GM20000 (cell line): ENCODE data around the gene SPATA46.

ENCODE experiments used
- DNase-seq: peaks from one replicate; pipeline ENCODE4 v3.0.0; 2012; ENCODE audit warnings: low spot score
- CTCF ChIP-seq: IDR thresholded peaks from 2 replicates; pipeline ENCODE4 v1.5.1; 2012; ENCODE audit warnings: mild to moderate bottlenecking, control low read depth; ENCODE audit errors: extremely low read depth, missing control alignments

SPATA46 gene

GRCh38 chr1:162351246-162351842, 25.3 kb downstream of the SPATA46 start:
- no peak for DNase-seq
- no peak for TF ChIP-seq CTCF

GRCh38 chr1:162349635-162350330, 26.9 kb downstream of the SPATA46 start:
- TF ChIP-seq CTCF, result no peak
- no peak for DNase-seq

GRCh38 chr1:162347281-162347680, 29.4 kb downstream of the SPATA46 start:
- no peak for DNase-seq
- no peak for TF ChIP-seq CTCF

GRCh38 chr1:162343470-162343869, 33.2 kb downstream of the SPATA46 start:
- no peak for TF ChIP-seq CTCF
- no peak for DNase-seq

GRCh38 chr1:162342452-162342983, 34.1 kb downstream of the SPATA46 start:
- TF ChIP-seq CTCF, result no peak
- DNase-seq, result no peak

GRCh38 chr1:162336621-162337285, 39.9 kb downstream of the SPATA46 start:
- no peak for DNase-seq
- no peak for TF ChIP-seq CTCF

- DNase-seq, result no peak
These were observed 41.5 kb downstream of the SPATA46 start for GRCh38 chr1:162335126-162335525.

More at GRCh38 chr1:162335126-162335525, 41.5 kb downstream of the SPATA46 start:
- no peak for TF ChIP-seq CTCF
